Activated B cell treated with CpG ODN at 0.5 μM for 24 hours (primary cell): ENCODE measurements around the gene C1orf35. TPM values are rescaled to one million over a fixed set of nuclear protein-coding genes. Genes with fewer than 3 reads are reported as not detected.

ENCODE experiments used
- ATAC-seq: fragments of 200-7000 bp; cut with Tn5 transposase; one replicate; pipeline ENCODE4 v1.10.0; 2021; ENCODE audit warnings: low read depth, mild to moderate bottlenecking, moderate library complexity
- CTCF ChIA-PET: fragments of 350-600 bp; sonication (Branson Sonifier 250); formaldehyde crosslinking; loops from one replicate; lab custom pipeline; 2021; ENCODE audit warnings: antibody characterized with exemption; lab: Charles Lee
- POLR2A ChIA-PET: fragments of 350-600 bp; sonication (Branson Sonifier 250); formaldehyde crosslinking; loops from one replicate; lab custom pipeline; 2021; ENCODE audit warnings: antibody characterized with exemption; lab: Charles Lee
- DNase-seq: peaks from one replicate; pipeline ENCODE4 v3.0.0; 2022
- H3K27ac Mint-ChIP-seq: one replicate; pipeline ENCODE4 v1.8.0; 2020; ENCODE audit warnings: mixed read lengths
- H3K27me3 Mint-ChIP-seq: one replicate; pipeline ENCODE4 v1.8.0; 2021; ENCODE audit warnings: mixed read lengths
- H3K36me3 Mint-ChIP-seq: one replicate; pipeline ENCODE4 v1.8.0; 2021; ENCODE audit warnings: low read depth, mixed read lengths
- H3K4me1 Mint-ChIP-seq: one replicate; pipeline ENCODE4 v1.8.0; 2021; ENCODE audit warnings: mixed read lengths
- H3K4me3 Mint-ChIP-seq: one replicate; pipeline ENCODE4 v1.8.0; 2020; ENCODE audit warnings: mild to moderate bottlenecking, mixed read lengths
- H3K9me3 Mint-ChIP-seq: one replicate; pipeline ENCODE4 v1.8.0; 2020; ENCODE audit warnings: mixed read lengths
- CTCF ChIP-seq: fragments of 200-600 bp; IDR thresholded peaks from one replicate; pipeline ENCODE4 v1.8.0; 2022; ENCODE audit warnings: antibody characterized with exemption, mild to moderate bottlenecking
- intact Hi-C: fragments of 100-400 bp; cut with micrococcal nuclease; formaldehyde crosslinking; loops from one replicate; pipeline ENCODE4 v1.15.1; 2024
- total RNA-seq: library from RNA; stranded (reverse); gene quantifications from 2 replicates; pipeline ENCODE4 v1.2.3, GENCODE V29; 2022

C1orf35 gene
- total RNA-seq, 1 donor from 2014 or later: 11.9 TPM

- Mint-ChIP-seq H3K27me3 (no peaks in the 10 kb centered on the region), H3K36me3 (peaks cover 29% of the 10 kb centered on the region), H3K4me3 (peak overlapping the region; percentile 30), H3K27ac (no peak overlapping the region), H3K4me1 (peaks cover 42% of the 10 kb centered on the region), H3K9me3 (no peaks in the 10 kb centered on the region)
- ChIA-PET POLR2A (interaction anchor here (0.7 to 1.5 kb wide), 4 partner anchors 15 to 59 kb away, joined by 3 to 5 read pairs (median 3); partner anchors contain the start of genes ARF1 and IBA57), CTCF (no interaction called here)
- DNase-seq: no peak
- intact Hi-C loops: loop anchor here (10.0 kb wide), 2 partner anchors 101 to 561 kb away; partner anchors contain the start of gene WNT3A
- no peak for TF ChIP-seq CTCF
- no peak for ATAC-seq
Observed at GRCh38 chr1:228105996-228106799, 3.1 kb upstream of the C1orf35 start.

- H3K9me3 Mint-ChIP-seq: no peaks in the 10 kb centered on the region
- H3K4me3 Mint-ChIP-seq: no peak overlapping the region
- H3K36me3 Mint-ChIP-seq: peaks cover 34% of the 10 kb centered on the region
- TF ChIP-seq CTCF: no peak
- no peaks in the 10 kb centered on the region for H3K27me3 Mint-ChIP-seq
- no peak for DNase-seq
- peaks cover 44% of the 10 kb centered on the region for H3K4me1 Mint-ChIP-seq
- CTCF ChIA-PET: no interaction called here
- intact Hi-C loops: loop anchor here (10.0 kb wide), 2 partner anchors 101 to 561 kb away; partner anchors contain the start of gene WNT3A
- ATAC-seq: no peak
- no peak overlapping the region for H3K27ac Mint-ChIP-seq
- POLR2A ChIA-PET: interaction anchor here (0.9 to 1.3 kb wide), 2 partner anchors 23 to 33 kb away, joined by 3 read pairs; partner anchors contain the start of gene ARF1
Observed at GRCh38 chr1:228105270-228105995, 2.3 kb upstream of the C1orf35 start.

GRCh38 chr1:228104526-228105269 lies 1.6 kb upstream of the C1orf35 start:
- peaks cover 38% of the 10 kb centered on the region for H3K4me1 Mint-ChIP-seq
- ATAC-seq: no peak
- H3K27me3 Mint-ChIP-seq: no peaks in the 10 kb centered on the region
- peaks cover 42% of the 10 kb centered on the region for H3K36me3 Mint-ChIP-seq
- no peak for TF ChIP-seq CTCF
- no peaks in the 10 kb centered on the region for H3K9me3 Mint-ChIP-seq
- H3K4me3 Mint-ChIP-seq: peak overlapping the region; percentile 48
- no peak for DNase-seq
- H3K27ac Mint-ChIP-seq: peak overlapping the region; percentile 35
- intact Hi-C loops: loop anchor here (10.0 kb wide), 2 partner anchors 100 to 560 kb away; partner anchors contain the start of gene WNT3A
- CTCF ChIA-PET: no interaction called here
- POLR2A ChIA-PET: interaction anchor here (0.5 to 1.3 kb wide), 3 partner anchors 14 to 33 kb away, joined by 3 read pairs; partner anchors contain the start of gene ARF1

GRCh38 chr1:228101994-228102790 lies 933 bp downstream of the C1orf35 start:
- H3K27ac Mint-ChIP-seq: peak overlapping the region; percentile 41
- ATAC-seq: peak; percentile 36
- peaks cover 27% of the 10 kb centered on the region for H3K4me1 Mint-ChIP-seq
- POLR2A ChIA-PET: interaction anchor here (1.0 kb wide), 1 partner anchor 63 kb away, joined by 3 read pairs; the partner anchor contains the start of gene IBA57
- peaks cover 58% of the 10 kb centered on the region for H3K36me3 Mint-ChIP-seq
- no peak for TF ChIP-seq CTCF
- CTCF ChIA-PET: no interaction called here
- peak overlapping the region; percentile 80 for H3K4me3 Mint-ChIP-seq
- intact Hi-C loops: loop anchor here (1.0 to 10.0 kb wide), 3 partner anchors 12 to 557 kb away; partner anchors contain the start of gene WNT3A
- no peaks in the 10 kb centered on the region for H3K27me3 Mint-ChIP-seq
- peak; percentile 35 for DNase-seq
- H3K9me3 Mint-ChIP-seq: no peaks in the 10 kb centered on the region
